ENCODE measurements around the gene RAD51AP2.

RAD51AP2 gene

DNA sequence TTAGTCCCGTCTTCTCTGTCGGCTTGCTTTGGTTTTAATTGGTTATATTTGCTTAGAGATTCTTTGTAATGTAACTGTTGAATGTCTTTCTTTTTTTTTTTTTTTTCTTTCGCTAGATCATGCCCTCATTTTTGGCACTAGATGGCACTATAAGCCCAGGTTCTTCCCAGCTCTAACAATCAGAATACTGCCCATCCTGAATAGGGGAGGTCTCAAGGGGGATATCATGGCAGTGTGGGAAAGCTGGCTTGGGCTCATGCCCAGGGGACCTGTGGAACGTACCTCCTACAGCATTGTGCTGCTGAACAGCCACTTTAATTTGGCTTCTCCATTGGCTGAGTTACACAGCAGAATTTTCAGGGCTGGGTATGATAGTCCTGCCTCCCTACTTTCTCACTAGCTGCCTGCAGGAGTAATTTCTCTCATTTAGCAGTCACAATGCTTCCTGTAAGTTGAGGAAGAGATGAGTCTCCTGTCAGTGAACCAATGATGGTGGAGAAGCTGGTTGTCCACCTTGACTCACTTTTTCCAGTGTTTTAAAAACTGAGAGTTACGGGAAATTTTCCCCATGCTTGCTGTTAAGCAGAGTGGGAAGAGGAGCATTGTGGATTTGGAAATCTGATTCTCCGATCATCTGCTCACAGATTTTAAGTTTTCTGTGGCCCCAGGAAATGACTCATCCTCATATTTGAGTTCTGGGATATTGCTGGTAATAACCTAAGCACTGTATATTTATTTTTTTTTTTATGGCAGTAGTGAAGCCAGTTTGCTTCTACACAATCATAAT lies 47.2 kb downstream of the RAD51AP2 start:
- in situ Hi-C loops (cut with MboI; ENCODE audit: low sequenced_read_pairs): no loop called here

GRCh38 chr2:17461087-17461475 lies 57.2 kb downstream of the RAD51AP2 start:
- in situ Hi-C loops (cut with MboI; ENCODE audit: low sequenced_read_pairs): no loop called here
